Kidney epithelial cell (primary cell): ENCODE results near the gene SSC4D. TPM values are rescaled to one million over a fixed set of nuclear protein-coding genes. Genes with fewer than 3 reads are reported as not detected.
A peak's percentile ranks its signal among the peaks of the same experiment; 100 is the strongest.
"Not testable (repeated sequence)": the region's sequence is repeated elsewhere in the genome, so short reads cannot be mapped to it uniquely, and the experiment has no call there.

Experiments
- DNase-seq: peaks from one replicate; pipeline ENCODE4 v3.0.0-alpha.2; 2010; ENCODE audit warnings: low read depth
- H3K27me3 ChIP-seq: 2 replicates; pipeline ENCODE4 v1.6.0; 2011; ENCODE audit warnings: low read length; ENCODE audit not compliant: control insufficient read depth, insufficient read depth
- H3K36me3 ChIP-seq: 2 replicates; pipeline ENCODE4 v1.5.1; 2011; ENCODE audit warnings: low read length; ENCODE audit not compliant: control insufficient read depth, insufficient read depth
- H3K4me3 ChIP-seq: 2 replicates; pipeline ENCODE4 v1.5.1; 2011; ENCODE audit warnings: low read depth, mild to moderate bottlenecking, control low read depth, low read length
- total RNA-seq: library from RNA; depleted of rRNA; stranded (reverse); fragments of >200 nt; gene quantifications from 2 replicates; pipeline ENCODE4 v1.2.3, GENCODE V29; 2015
- TF ChIP-seq, protein P1 (sequence below): IDR thresholded peaks from 2 replicates; pipeline ENCODE4 v1.5.1; 2011; ENCODE audit warnings: mild to moderate bottlenecking, moderate library complexity, low read length, control low read depth, inconsistent platforms; ENCODE audit not compliant: insufficient read depth, poor library complexity, severe bottlenecking

Gene SSC4D
- total RNA-seq, 1 donor from 2014 or later: 6.4 TPM

- no peak overlapping the region for H3K4me3 ChIP-seq
- no peaks in the 10 kb centered on the region for H3K36me3 ChIP-seq
- DNase-seq: no peak
- TF ChIP-seq, protein P1, sequence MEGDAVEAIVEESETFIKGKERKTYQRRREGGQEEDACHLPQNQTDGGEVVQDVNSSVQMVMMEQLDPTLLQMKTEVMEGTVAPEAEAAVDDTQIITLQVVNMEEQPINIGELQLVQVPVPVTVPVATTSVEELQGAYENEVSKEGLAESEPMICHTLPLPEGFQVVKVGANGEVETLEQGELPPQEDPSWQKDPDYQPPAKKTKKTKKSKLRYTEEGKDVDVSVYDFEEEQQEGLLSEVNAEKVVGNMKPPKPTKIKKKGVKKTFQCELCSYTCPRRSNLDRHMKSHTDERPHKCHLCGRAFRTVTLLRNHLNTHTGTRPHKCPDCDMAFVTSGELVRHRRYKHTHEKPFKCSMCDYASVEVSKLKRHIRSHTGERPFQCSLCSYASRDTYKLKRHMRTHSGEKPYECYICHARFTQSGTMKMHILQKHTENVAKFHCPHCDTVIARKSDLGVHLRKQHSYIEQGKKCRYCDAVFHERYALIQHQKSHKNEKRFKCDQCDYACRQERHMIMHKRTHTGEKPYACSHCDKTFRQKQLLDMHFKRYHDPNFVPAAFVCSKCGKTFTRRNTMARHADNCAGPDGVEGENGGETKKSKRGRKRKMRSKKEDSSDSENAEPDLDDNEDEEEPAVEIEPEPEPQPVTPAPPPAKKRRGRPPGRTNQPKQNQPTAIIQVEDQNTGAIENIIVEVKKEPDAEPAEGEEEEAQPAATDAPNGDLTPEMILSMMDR: no peak
- H3K27me3 ChIP-seq: no peaks in the 10 kb centered on the region
Measured at GRCh38 chr7:76425156-76425555, 15.7 kb upstream of the SSC4D start.

DNA sequence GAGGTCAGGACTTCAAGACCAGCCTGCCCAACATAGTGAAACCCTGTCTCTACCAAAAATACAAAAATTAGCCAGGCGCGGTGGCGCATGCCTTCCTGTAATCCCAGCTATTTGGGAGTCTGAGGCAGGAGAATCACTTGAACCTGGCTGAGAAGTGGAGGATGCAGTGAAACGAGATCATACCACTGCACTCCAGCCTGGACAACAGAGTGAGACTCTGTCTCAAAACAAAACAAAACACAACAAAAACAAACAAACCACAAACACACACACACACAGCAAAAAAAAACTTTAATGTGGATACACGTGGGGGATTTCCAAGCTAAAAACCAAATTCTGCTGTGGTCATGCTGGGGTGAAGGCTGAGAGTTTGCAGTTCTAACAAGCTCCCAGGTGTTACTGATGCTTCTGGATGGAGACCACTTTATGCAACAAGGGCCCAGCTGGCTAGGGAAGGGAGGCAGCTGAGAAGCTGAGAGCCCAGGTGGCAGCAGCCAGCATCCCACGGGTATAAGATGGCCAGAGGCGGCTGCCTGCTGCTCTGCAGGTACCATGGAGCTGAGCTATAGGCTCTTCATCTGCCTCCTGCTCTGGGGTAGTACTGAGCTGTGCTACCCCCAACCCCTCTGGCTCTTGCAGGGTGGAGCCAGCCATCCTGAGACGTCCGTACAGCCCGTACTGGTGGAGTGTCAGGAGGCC is 15.1 kb upstream of the SSC4D start, which contains the start of gene ZP3:
ZP3 (plus strand) TSS at position 538 of the 699 bp plus-strand sequence; CDS start at position 553, 15 bp downstream.
- DNase-seq: no peak
- H3K27me3 ChIP-seq: no peaks in the 10 kb centered on the region
- TF ChIP-seq, protein P1: no peak
- no peaks in the 10 kb centered on the region for H3K36me3 ChIP-seq
- no peak within 1 kb of the TSS for H3K4me3 ChIP-seq

DNA sequence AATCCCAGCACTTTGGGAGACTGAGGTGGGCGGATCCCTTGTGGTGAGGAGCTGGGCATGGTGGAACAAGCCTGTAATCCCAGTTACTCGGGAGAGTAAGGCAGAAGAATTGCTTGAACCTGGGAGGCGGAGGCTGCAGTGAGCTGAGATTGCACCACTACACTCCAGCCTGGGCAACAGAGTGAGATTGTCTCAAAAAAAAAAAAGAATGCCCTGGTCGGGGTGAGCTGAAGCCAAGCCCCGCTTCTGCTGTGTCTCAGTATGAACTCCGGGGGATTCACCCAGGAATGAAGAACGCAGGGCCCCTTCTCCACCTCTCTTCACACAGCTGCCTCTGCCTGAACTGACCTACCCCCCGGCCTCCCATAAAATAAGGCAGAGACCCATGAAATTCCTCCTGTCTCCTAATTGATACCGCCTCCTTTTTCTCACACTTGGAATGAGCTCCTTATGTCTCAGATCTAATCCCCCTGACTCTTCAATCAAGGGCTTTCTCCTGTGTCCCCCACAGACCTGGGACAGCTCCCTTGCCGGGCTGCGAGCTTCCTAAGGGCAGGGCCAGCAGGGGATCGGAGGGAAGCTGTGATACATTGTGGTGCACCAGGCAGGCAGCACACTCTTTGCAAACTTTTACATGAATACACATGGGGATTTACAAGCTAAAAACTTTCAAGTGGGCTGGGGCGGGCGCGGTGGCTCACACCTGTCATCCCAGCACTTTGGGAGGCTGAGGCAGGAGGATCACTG is 14.3 kb upstream of the SSC4D start:
- peak; percentile 29 for DNase-seq
- no peaks in the 10 kb centered on the region for H3K27me3 ChIP-seq
- no peak overlapping the region for H3K4me3 ChIP-seq
- no peaks in the 10 kb centered on the region for H3K36me3 ChIP-seq
- TF ChIP-seq, protein P1: no peak

- not testable (repeated sequence) for H3K4me3 ChIP-seq, H3K27me3 ChIP-seq, H3K36me3 ChIP-seq
- peak; percentile 96 for DNase-seq
Measured at GRCh38 chr7:76421097-76421496, 11.6 kb upstream of the SSC4D start.

- not testable (repeated sequence) for H3K27me3 ChIP-seq, H3K36me3 ChIP-seq, H3K4me3 ChIP-seq, DNase-seq
Measured at GRCh38 chr7:76417654-76418310, 8.3 kb upstream of the SSC4D start.

- TF ChIP-seq, protein P1: no peak
- no peaks in the 10 kb centered on the region for H3K36me3 ChIP-seq
- no peak overlapping the region for H3K4me3 ChIP-seq
- H3K27me3 ChIP-seq: no peaks in the 10 kb centered on the region
- no peak for DNase-seq
Measured at GRCh38 chr7:76412249-76412648, 2.8 kb upstream of the SSC4D start.
